ENCODE data around the gene FSIP1.

FSIP1 gene

DNA sequence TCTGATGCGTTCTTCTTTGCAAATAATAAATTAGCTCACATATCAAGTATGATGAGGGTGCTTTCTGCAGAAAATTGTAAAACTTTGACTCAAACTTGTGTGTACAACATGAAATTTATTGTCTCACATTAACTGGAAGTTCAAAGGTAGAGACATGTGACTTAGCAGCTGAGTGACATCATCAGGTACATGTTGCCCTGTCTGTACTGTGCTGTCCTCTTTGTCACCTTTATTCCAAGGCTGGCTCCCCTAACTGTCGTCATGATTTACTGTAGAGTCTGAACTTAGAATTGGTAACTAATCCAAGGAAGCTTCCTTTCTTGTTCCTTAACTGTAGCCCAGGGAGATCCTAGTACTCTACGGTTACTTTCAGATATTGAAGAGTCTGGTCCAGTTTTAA lies 12.3 kb upstream of the FSIP1 start:
- no peaks in the 10 kb centered on the region for H3K4me1 ChIP-seq (ENCODE audit: control insufficient read depth, insufficient read depth, low read length, poor library complexity, severe bottlenecking)
- no peaks in the 10 kb centered on the region for H3K9me3 ChIP-seq (ENCODE audit: control insufficient read depth, low read length)
- DNase-seq, result no peak
- H3K27me3 ChIP-seq (replicated peaks; ENCODE audit: control insufficient read depth, insufficient read depth, low read length, poor library complexity, severe bottlenecking), result no peaks in the 10 kb centered on the region
- no peak overlapping the region for H3K4me3 ChIP-seq (ENCODE audit: insufficient read depth, low read depth, low read length, poor library complexity, severe bottlenecking)
- H3K27ac ChIP-seq (ENCODE audit: insufficient read depth, low read length, poor library complexity, severe bottlenecking), result no peak overlapping the region
- H3K36me3 ChIP-seq (ENCODE audit: control insufficient read depth, insufficient read depth, low read length), result no peaks in the 10 kb centered on the region

DNA sequence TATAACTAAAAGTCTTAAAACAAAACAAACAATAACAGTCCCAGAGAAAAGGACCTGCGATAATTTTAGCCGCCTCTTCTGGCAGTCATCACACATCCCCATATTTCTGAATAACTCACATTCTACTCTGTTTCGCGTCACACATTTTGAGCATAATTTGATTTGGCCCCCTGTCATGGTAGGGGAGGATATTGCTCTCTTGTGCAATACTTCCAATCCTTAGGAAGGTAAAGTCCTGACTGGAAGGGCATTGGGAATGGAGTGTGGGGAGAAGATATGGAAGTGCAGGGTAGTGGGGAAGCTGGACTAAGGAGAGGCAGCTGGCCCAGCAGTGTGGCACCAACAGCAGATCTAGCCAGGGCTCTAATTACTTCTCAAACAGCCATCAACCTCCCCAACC lies 11.3 kb upstream of the FSIP1 start:
- Histone ChIP-seq H3K36me3 (ENCODE audit: control insufficient read depth, insufficient read depth, low read length) (no peaks in the 10 kb centered on the region), H3K4me3 (ENCODE audit: insufficient read depth, low read depth, low read length, poor library complexity, severe bottlenecking) (no peak overlapping the region), H3K27ac (ENCODE audit: insufficient read depth, low read length, poor library complexity, severe bottlenecking) (no peak overlapping the region), H3K4me1 (ENCODE audit: control insufficient read depth, insufficient read depth, low read length, poor library complexity, severe bottlenecking) (no peaks in the 10 kb centered on the region), H3K27me3 (replicated peaks; ENCODE audit: control insufficient read depth, insufficient read depth, low read length, poor library complexity, severe bottlenecking) (no peaks in the 10 kb centered on the region), H3K9me3 (ENCODE audit: control insufficient read depth, low read length) (no peaks in the 10 kb centered on the region)
- no peak for DNase-seq

DNA sequence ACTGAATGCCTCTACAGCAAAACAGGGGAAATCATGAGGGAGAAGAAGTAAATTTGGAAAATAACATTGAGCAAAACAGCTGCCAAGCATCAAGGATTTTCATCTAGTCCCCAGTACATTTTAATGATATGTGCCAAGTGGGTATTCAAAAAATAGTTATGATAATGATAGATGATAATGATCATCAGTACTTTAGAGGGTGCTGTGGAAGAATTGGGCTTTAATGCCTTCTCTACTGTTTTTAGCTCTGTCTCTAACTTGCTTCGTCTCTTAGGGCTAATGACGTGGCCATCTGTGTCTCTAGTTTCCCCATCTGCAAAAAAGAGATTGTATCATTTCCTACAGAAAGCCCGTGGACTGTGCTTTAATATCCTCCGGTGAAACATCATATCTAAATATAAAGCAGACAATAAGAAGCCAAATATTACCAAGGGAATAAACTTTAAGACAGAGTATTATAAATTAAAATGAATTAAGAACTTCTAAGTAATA lies 10.2 kb upstream of the FSIP1 start:
- no peaks in the 10 kb centered on the region for H3K9me3 ChIP-seq (ENCODE audit: control insufficient read depth, low read length)
- H3K4me3 ChIP-seq (ENCODE audit: insufficient read depth, low read depth, low read length, poor library complexity, severe bottlenecking), result no peak overlapping the region
- H3K36me3 ChIP-seq (ENCODE audit: control insufficient read depth, insufficient read depth, low read length), result no peaks in the 10 kb centered on the region
- H3K4me1 ChIP-seq (ENCODE audit: control insufficient read depth, insufficient read depth, low read length, poor library complexity, severe bottlenecking), result no peaks in the 10 kb centered on the region
- no peak for DNase-seq
- no peak overlapping the region for H3K27ac ChIP-seq (ENCODE audit: insufficient read depth, low read length, poor library complexity, severe bottlenecking)
- H3K27me3 ChIP-seq (replicated peaks; ENCODE audit: control insufficient read depth, insufficient read depth, low read length, poor library complexity, severe bottlenecking), result no peaks in the 10 kb centered on the region

- Histone ChIP-seq H3K27me3 (replicated peaks; ENCODE audit: control insufficient read depth, insufficient read depth, low read length, poor library complexity, severe bottlenecking) (no peaks in the 10 kb centered on the region), H3K4me1 (ENCODE audit: control insufficient read depth, insufficient read depth, low read length, poor library complexity, severe bottlenecking) (no peaks in the 10 kb centered on the region), H3K36me3 (ENCODE audit: control insufficient read depth, insufficient read depth, low read length) (no peaks in the 10 kb centered on the region), H3K9me3 (ENCODE audit: control insufficient read depth, low read length) (no peaks in the 10 kb centered on the region), H3K4me3 (ENCODE audit: insufficient read depth, low read depth, low read length, poor library complexity, severe bottlenecking) (no peak overlapping the region), H3K27ac (ENCODE audit: insufficient read depth, low read length, poor library complexity, severe bottlenecking) (no peak overlapping the region)
- no peak for DNase-seq
These were observed 9.6 kb upstream of the FSIP1 start for GRCh38 chr15:39792025-39792843.

DNA sequence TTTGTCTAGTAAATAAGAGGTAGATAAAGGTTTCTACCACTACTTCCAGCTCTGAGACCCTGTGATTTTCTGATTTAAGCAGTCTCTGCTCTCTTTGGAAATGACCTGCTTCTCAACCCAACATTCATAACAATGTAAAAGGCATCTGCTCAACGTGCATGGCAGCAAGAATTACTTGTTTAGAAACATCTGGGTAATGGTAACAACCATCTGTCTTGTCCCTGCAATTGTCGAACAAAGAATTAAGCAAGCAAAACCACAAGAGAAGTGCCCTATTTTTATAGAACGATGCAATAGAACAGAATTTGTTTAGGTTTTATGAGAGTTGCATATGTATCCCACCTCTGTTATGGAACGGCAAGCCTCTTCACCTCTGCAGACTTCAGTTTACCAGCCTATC lies 7.1 kb upstream of the FSIP1 start:
- no peak for DNase-seq
- Histone ChIP-seq H3K36me3 (ENCODE audit: control insufficient read depth, insufficient read depth, low read length) (no peaks in the 10 kb centered on the region), H3K4me1 (ENCODE audit: control insufficient read depth, insufficient read depth, low read length, poor library complexity, severe bottlenecking) (no peaks in the 10 kb centered on the region), H3K9me3 (ENCODE audit: control insufficient read depth, low read length) (no peaks in the 10 kb centered on the region), H3K27me3 (replicated peaks; ENCODE audit: control insufficient read depth, insufficient read depth, low read length, poor library complexity, severe bottlenecking) (no peaks in the 10 kb centered on the region), H3K4me3 (ENCODE audit: insufficient read depth, low read depth, low read length, poor library complexity, severe bottlenecking) (no peak overlapping the region), H3K27ac (ENCODE audit: insufficient read depth, low read length, poor library complexity, severe bottlenecking) (no peak overlapping the region)

GRCh38 chr15:39788800-39789565 lies 6.3 kb upstream of the FSIP1 start:
- no peak for DNase-seq
- H3K36me3 ChIP-seq (ENCODE audit: control insufficient read depth, insufficient read depth, low read length), result no peaks in the 10 kb centered on the region
- peaks cover 2% of the 10 kb centered on the region for H3K4me1 ChIP-seq (ENCODE audit: control insufficient read depth, insufficient read depth, low read length, poor library complexity, severe bottlenecking)
- H3K4me3 ChIP-seq (ENCODE audit: insufficient read depth, low read depth, low read length, poor library complexity, severe bottlenecking), result no peak overlapping the region
- H3K27ac ChIP-seq (ENCODE audit: insufficient read depth, low read length, poor library complexity, severe bottlenecking), result no peak overlapping the region
- no peaks in the 10 kb centered on the region for H3K9me3 ChIP-seq (ENCODE audit: control insufficient read depth, low read length)
- H3K27me3 ChIP-seq (replicated peaks; ENCODE audit: control insufficient read depth, insufficient read depth, low read length, poor library complexity, severe bottlenecking), result no peaks in the 10 kb centered on the region

GRCh38 chr15:39788108-39788507 lies 5.5 kb upstream of the FSIP1 start:
- Histone ChIP-seq H3K27me3 (replicated peaks; ENCODE audit: control insufficient read depth, insufficient read depth, low read length, poor library complexity, severe bottlenecking) (no peaks in the 10 kb centered on the region), H3K4me3 (ENCODE audit: insufficient read depth, low read depth, low read length, poor library complexity, severe bottlenecking) (no peak overlapping the region), H3K27ac (ENCODE audit: insufficient read depth, low read length, poor library complexity, severe bottlenecking) (no peak overlapping the region), H3K4me1 (ENCODE audit: control insufficient read depth, insufficient read depth, low read length, poor library complexity, severe bottlenecking) (peaks cover 6% of the 10 kb centered on the region), H3K36me3 (ENCODE audit: control insufficient read depth, insufficient read depth, low read length) (no peaks in the 10 kb centered on the region), H3K9me3 (ENCODE audit: control insufficient read depth, low read length) (no peaks in the 10 kb centered on the region)
- DNase-seq, result no peak

DNA sequence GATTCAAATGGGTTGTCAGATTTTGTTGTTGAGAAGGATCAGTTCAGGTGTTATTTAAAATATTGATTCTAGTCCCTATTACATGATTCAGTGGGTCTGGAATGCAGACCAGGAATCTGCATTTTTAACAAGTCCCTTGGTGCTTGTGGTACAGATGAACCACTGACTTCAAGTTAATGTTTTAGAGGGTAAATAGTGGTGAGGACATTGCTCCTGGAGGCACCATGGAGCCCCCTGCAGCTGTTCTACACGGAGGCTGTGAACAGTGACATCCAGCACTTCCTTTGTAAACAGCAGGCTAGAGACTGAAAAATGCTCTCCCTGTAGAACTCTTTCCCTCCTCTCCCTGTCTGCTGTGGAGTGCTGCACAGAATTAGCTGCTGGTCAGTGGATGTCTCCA lies 4.8 kb upstream of the FSIP1 start:
- no peak overlapping the region for H3K4me3 ChIP-seq (ENCODE audit: insufficient read depth, low read depth, low read length, poor library complexity, severe bottlenecking)
- no peaks in the 10 kb centered on the region for H3K9me3 ChIP-seq (ENCODE audit: control insufficient read depth, low read length)
- no peak for DNase-seq
- no peaks in the 10 kb centered on the region for H3K27me3 ChIP-seq (replicated peaks; ENCODE audit: control insufficient read depth, insufficient read depth, low read length, poor library complexity, severe bottlenecking)
- H3K4me1 ChIP-seq (ENCODE audit: control insufficient read depth, insufficient read depth, low read length, poor library complexity, severe bottlenecking), result peaks cover 6% of the 10 kb centered on the region
- H3K27ac ChIP-seq (ENCODE audit: insufficient read depth, low read length, poor library complexity, severe bottlenecking), result no peak overlapping the region
- H3K36me3 ChIP-seq (ENCODE audit: control insufficient read depth, insufficient read depth, low read length), result no peaks in the 10 kb centered on the region

- Histone ChIP-seq H3K36me3 (ENCODE audit: control insufficient read depth, insufficient read depth, low read length) (no peaks in the 10 kb centered on the region), H3K9me3 (ENCODE audit: control insufficient read depth, low read length) (no peaks in the 10 kb centered on the region), H3K4me3 (ENCODE audit: insufficient read depth, low read depth, low read length, poor library complexity, severe bottlenecking) (no peak overlapping the region), H3K27ac (ENCODE audit: insufficient read depth, low read length, poor library complexity, severe bottlenecking) (no peak overlapping the region), H3K4me1 (ENCODE audit: control insufficient read depth, insufficient read depth, low read length, poor library complexity, severe bottlenecking) (peaks cover 6% of the 10 kb centered on the region), H3K27me3 (replicated peaks; ENCODE audit: control insufficient read depth, insufficient read depth, low read length, poor library complexity, severe bottlenecking) (no peaks in the 10 kb centered on the region)
- DNase-seq, result no peak
These were observed 3.9 kb upstream of the FSIP1 start for GRCh38 chr15:39786447-39787056.

DNA sequence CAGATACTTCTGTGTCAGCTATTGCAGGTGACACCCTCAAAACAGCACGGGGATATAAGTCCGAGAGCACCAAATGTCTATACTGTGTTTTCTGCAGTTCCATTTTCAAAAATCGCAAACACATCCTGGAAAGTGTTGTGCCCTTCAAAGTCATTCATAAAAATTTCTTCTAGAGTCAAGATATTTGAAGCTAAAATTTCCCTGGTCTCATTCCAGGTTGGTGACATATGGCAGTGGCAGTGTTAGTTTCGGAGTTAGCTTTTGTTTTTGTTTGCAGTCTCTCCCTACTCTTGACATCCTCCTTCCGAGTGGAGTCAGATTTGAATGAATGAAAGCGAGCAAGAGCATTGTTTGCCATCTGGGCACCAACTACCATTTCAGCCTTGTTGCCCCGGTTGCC lies 3.2 kb upstream of the FSIP1 start:
- no peak overlapping the region for H3K4me3 ChIP-seq (ENCODE audit: insufficient read depth, low read depth, low read length, poor library complexity, severe bottlenecking)
- H3K27me3 ChIP-seq (replicated peaks; ENCODE audit: control insufficient read depth, insufficient read depth, low read length, poor library complexity, severe bottlenecking), result no peaks in the 10 kb centered on the region
- no peaks in the 10 kb centered on the region for H3K36me3 ChIP-seq (ENCODE audit: control insufficient read depth, insufficient read depth, low read length)
- H3K4me1 ChIP-seq (ENCODE audit: control insufficient read depth, insufficient read depth, low read length, poor library complexity, severe bottlenecking), result peaks cover 6% of the 10 kb centered on the region
- H3K9me3 ChIP-seq (ENCODE audit: control insufficient read depth, low read length), result no peaks in the 10 kb centered on the region
- H3K27ac ChIP-seq (ENCODE audit: insufficient read depth, low read length, poor library complexity, severe bottlenecking), result no peak overlapping the region
- DNase-seq, result no peak
